Measurements from ENCODE around the gene NEU1. TPM values are rescaled to one million over a fixed set of nuclear protein-coding genes. Genes with fewer than 3 reads are reported as not detected.

NEU1 gene
- 62.1 and 191 TPM in 2 replicates for total RNA-seq

DNA sequence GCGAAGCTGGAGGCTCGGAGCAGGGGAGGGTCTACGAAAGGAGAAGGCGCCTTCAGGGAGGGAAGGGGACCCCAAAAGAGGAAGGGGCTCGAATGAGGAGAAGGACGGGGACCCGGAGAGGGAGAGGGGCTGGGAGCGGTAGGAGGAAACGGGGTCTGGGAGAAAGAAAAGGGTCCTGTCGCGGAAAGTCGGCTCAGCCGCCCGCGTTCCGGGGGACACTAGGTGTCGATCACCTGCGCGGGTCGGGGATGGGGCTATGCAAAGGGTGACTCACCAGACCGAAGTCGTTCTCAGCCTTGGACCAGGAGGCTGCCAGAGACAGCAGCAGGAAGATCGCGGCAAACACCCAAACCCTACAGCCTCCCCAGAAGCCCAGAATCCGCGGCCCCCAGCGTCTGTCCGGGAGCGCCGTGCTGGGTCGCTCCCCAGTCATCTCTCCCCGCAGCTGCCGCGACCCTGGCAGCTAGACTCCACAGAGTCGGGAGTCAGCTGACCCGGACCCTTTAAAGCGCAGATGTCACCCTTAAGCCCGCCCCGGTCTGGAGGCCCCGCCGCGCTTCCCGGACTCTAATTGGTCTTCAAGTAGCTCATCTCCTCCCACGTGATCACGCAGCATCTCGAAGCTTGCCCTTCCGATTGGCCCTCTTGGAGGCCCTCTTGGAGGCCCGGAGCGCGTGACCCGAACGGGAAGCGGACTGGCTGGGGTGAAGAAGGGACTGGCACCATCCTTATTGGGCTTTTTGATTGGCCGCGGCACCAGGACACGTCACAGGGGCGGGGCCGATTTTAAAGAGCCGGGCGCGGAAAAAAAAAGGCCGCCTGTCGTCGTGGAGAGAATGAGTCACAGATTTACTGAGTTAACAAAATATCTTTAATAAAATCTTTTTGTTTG, at the start of gene NEU1:
Gene NEU1, minus strand, starts transcription at position 478 of the 892 bp plus-strand sequence. Its CDS starts 45 bp downstream, at position 433.

DNA sequence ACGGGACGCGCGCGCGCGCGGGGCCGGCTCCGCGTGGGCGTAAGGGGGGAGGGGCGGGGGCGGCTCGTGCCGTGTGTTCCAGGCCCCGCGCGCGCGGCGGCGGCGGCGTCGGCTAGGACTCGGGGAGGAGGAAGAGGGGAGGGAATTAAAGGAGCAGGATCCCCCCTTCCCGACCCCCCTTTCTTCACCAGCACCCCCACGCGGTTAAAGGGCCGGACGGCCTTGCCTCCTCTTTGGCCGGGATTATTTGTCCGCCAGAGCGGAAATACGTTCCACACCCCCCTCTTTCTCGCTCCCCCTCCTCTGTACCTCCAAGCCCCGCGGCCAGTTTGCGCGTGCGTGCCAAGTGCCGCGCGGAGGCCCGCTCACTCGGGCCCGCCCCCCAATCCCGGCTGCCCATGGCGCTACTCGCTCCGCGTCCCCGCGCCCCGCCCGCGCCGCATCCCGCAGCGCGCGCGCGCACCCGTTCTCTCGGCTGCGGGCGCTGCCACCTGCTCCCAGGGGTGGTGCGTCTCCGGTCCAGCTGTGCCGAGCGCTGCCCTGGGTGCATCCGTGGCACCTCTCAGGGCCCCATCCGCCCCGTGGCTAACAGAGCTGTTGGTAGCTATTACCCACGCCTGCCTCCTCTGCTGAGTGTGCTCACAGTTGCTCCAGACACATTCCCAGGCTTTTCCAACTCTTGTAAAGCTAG, 39.5 kb upstream of the NEU1 start, which contains the start of gene ZBTB12:
Gene ZBTB12, minus strand, starts transcription at position 134 of the 691 bp plus-strand sequence. CDS start 781 bp downstream, outside the sequence.

DNA sequence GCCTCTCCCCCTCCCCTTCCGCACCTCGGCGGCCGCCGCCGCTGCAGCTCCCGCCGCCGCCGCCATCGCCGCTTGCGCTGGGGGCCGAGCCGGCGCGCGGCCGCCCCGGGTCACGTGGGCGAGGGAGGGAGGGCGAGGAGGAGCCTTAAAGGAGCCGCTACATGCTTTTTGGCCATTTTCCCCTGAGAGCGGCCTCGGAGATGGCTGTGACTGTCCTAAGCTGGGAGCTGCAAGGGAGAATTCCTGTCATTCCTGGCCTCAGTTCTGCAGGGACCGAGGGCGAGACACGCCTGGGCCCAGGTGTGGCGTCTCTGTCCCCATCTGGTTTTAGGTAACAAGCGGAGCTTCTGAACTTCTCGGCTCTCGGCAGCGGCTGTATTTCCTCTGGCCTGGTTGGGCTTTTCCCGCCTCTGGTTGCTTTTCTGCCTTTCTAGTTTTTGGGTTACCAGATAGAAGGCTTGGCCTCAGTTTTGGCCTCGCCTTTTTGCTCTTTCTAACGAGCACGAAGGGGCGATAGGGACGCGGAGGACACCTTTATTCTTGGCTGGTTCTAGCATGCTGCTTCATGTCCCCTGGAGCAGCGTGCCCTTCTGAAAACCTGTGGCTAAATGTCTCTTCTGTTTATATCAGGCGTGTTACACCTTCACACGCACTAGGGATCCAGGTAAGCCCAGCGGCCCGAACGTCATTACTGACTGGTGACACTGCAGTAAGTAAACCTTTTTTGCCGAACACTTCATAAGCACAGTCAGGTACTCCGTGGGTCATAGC, 35.2 kb upstream of the NEU1 start, which contains the start of gene EHMT2:
Gene EHMT2, minus strand, starts transcription at position 87 of the 771 bp plus-strand sequence. Its CDS starts 21 bp downstream, at position 66.

DNA sequence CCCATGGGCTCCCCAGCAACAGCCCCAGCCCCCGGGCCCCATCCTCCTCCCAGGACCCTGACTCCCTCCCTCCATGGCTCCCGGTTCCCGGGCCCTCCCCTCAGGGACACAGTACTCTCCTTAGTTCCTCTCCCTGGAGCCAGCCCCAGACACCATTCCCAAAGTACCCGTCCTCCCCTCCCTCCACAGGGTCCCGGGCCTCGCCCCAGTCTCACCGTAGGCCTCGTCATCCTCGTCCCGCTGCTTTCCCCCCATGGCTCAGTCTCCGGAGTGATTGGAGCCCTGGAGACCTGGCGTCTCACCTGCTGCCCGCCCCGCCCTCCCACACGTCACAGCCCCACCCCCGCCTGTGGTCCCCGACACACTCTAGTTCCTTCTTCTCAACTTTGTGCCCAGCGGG, 16.1 kb upstream of the NEU1 start, which contains the start of gene SLC44A4:
Gene SLC44A4, minus strand, starts transcription at position 272 of the 400 bp plus-strand sequence. Its CDS starts 17 bp downstream, at position 255.

DNA sequence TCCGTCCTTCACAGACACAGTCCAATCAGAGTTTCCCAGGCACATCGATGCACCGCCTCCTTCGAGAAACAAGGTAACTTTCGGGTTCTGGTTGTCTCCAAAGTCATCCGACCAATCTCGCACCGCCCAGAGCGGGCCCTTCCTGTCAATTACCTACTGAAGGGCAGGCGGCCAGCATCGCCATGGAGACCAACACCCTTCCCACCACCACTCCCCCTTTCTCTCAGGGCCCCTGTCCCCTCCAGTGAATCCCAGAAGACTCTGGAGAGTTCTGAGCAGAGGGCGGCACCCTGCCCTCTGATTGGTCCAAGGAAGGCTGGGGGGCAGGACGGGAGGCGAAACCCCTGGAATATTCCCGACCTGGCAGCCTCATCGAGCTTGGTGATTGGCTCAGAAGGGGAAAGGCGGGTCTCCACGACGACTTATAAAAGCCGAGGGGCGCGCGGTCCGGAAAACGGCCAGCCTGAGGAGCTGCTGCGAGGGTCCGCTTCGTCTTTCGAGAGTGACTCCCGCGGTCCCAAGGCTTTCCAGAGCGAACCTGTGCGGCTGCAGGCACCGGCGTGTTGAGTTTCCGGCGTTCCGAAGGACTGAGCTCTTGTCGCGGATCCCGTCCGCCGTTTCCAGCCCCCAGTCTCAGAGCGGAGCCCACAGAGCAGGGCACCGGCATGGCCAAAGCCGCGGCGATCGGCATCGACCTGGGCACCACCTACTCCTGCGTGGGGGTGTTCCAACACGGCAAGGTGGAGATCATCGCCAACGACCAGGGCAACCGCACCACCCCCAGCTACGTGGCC, 35.1 kb downstream of the NEU1 start, which contains the start of gene HSPA1B:
Gene HSPA1B, plus strand, starts transcription at position 453 of the 794 bp plus-strand sequence. Its CDS starts 213 bp downstream, at position 666.

DNA sequence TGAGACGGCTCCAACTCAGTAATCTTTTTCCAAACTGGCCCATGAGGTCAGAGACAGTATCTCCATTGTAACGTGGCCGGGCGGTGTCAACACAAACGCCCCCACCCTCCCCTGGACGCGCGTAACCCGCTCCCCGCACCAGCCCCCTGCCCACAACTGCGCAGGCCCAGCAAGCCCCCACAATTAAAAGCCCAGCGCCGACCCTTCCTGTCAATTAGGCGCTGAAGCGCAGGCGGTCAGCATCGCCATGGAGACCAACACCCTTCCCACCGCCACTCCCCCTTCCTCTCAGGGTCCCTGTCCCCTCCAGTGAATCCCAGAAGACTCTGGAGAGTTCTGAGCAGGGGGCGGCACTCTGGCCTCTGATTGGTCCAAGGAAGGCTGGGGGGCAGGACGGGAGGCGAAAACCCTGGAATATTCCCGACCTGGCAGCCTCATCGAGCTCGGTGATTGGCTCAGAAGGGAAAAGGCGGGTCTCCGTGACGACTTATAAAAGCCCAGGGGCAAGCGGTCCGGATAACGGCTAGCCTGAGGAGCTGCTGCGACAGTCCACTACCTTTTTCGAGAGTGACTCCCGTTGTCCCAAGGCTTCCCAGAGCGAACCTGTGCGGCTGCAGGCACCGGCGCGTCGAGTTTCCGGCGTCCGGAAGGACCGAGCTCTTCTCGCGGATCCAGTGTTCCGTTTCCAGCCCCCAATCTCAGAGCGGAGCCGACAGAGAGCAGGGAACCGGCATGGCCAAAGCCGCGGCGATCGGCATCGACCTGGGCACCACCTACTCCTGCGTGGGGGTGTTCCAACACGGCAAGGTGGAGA, 47.4 kb downstream of the NEU1 start, which contains the start of the genes HSPA1A and HSPA1L:
Gene HSPA1A, plus strand, starts transcription at position 519 of the 814 bp plus-strand sequence. Its CDS starts 214 bp downstream, at position 733.
Gene HSPA1L, minus strand, starts transcription at position 259 of the 814 bp plus-strand sequence. CDS start 3,311 bp downstream, outside the sequence.

Other genes with a start within 250 kb of the NEU1 start
- not detected in 2 replicates for gene AIF1, start 247.6 kb downstream of the NEU1 start, total RNA-seq
- 145 and 181 TPM in 2 replicates for gene PRRC2A, start 242.1 kb downstream of the NEU1 start, total RNA-seq
- gene BAG6, start 210.2 kb downstream of the NEU1 start, total RNA-seq, result 343 and 397 TPM in 2 replicates
- 2.8 and 5.2 TPM in 2 replicates for gene APOM, start 206.9 kb downstream of the NEU1 start, total RNA-seq
- gene C6orf47, start 202.0 kb downstream of the NEU1 start, total RNA-seq, result 13.0 and 16.7 TPM in 2 replicates
- gene GPANK1, start 197.8 kb downstream of the NEU1 start, total RNA-seq, result 10.1 and 12.8 TPM in 2 replicates
- gene CSNK2B, start 196.7 kb downstream of the NEU1 start, total RNA-seq, result 302 and 333 TPM in 2 replicates
- gene LY6G5B, start 192.8 kb downstream of the NEU1 start, total RNA-seq, result 1.3 and 2.3 TPM in 2 replicates
- gene LY6G5C, start 181.8 kb downstream of the NEU1 start, total RNA-seq, result 0.65 TPM in 1 of 2 replicates, not detected in the other
- gene ABHD16A, start 159.5 kb downstream of the NEU1 start, total RNA-seq, result 31.6 and 46.3 TPM in 2 replicates
- gene LY6G6F, start 156.0 kb downstream of the NEU1 start, total RNA-seq, result not detected in 2 replicates
- gene LY6G6D, start 147.5 kb downstream of the NEU1 start, total RNA-seq, result not detected in 2 replicates
- not detected in 2 replicates for gene LY6G6C, start 141.1 kb downstream of the NEU1 start, total RNA-seq
- gene MPIG6B, start 139.4 kb downstream of the NEU1 start, total RNA-seq, result not detected in 2 replicates
- 38.1 and 92.2 TPM in 2 replicates for gene DDAH2, start 133.5 kb downstream of the NEU1 start, total RNA-seq
- gene CLIC1, start 126.3 kb downstream of the NEU1 start, total RNA-seq, result 577 and 1,120 TPM in 2 replicates
- gene MSH5, start 122.8 kb downstream of the NEU1 start, total RNA-seq, result 9.3 and 17.6 TPM in 2 replicates
- gene SAPCD1, start 100.2 kb downstream of the NEU1 start, total RNA-seq, result 1.0 and 5.7 TPM in 2 replicates
- 0.81 and 9.8 TPM in 2 replicates for gene VWA7, start 85.5 kb downstream of the NEU1 start, total RNA-seq
- gene VARS1, start 67.1 kb downstream of the NEU1 start, total RNA-seq, result 85.2 and 165 TPM in 2 replicates
- gene LSM2, start 55.9 kb downstream of the NEU1 start, total RNA-seq, result 71.0 and 128 TPM in 2 replicates
- gene HSPA1L, start 47.5 kb downstream of the NEU1 start, total RNA-seq, result 0.16 and 0.76 TPM in 2 replicates
- gene HSPA1A, start 47.3 kb downstream of the NEU1 start, total RNA-seq, result 55.9 and 60.6 TPM in 2 replicates
- 78.6 and 83.3 TPM in 2 replicates for gene HSPA1B, start 35.1 kb downstream of the NEU1 start, total RNA-seq
- 1.9 TPM in 1 of 2 replicates, not detected in the other for gene SLC44A4, start 16.2 kb upstream of the NEU1 start, total RNA-seq
- 50.0 and 68.5 TPM in 2 replicates for gene EHMT2, start 34.9 kb upstream of the NEU1 start, total RNA-seq
- gene ZBTB12, start 39.3 kb upstream of the NEU1 start, total RNA-seq, result 2.4 and 6.2 TPM in 2 replicates
- 0.49 and 2.5 TPM in 2 replicates for gene C2, start 64.9 kb upstream of the NEU1 start, total RNA-seq
- gene CFB, start 83.3 kb upstream of the NEU1 start, total RNA-seq, result 0.33 and 3.7 TPM in 2 replicates
- 108 and 116 TPM in 2 replicates for gene NELFE, start 96.2 kb upstream of the NEU1 start, total RNA-seq
- 42.3 and 43.2 TPM in 2 replicates for gene SKIC2, start 96.4 kb upstream of the NEU1 start, total RNA-seq
- gene DXO, start 109.3 kb upstream of the NEU1 start, total RNA-seq, result 21.5 and 27.3 TPM in 2 replicates
- gene C4A, start 119.2 kb upstream of the NEU1 start, total RNA-seq, result 2.1 and 6.1 TPM in 2 replicates
- 0.49 and 11.0 TPM in 2 replicates for gene C4B, start 152.0 kb upstream of the NEU1 start, total RNA-seq
- 0.25 TPM in 1 of 2 replicates, not detected in the other for gene CYP21A2, start 175.6 kb upstream of the NEU1 start, total RNA-seq
- 0.16 and 0.51 TPM in 2 replicates for gene TNXB, start 246.5 kb upstream of the NEU1 start, total RNA-seq